Skin of body (tissue), 2 donors: ENCODE results near the gene FLT1. TPM values are rescaled to one million over a fixed set of nuclear protein-coding genes. Genes with fewer than 3 reads are reported as not detected.

Source experiments
- DNase-seq: peaks from one replicate; lab custom pipeline; 2025; lab: John Stamatoyannopoulos, UW
- total RNA-seq: library from RNA; depleted of rRNA; stranded (reverse); fragments of >200 nt; gene quantifications from one replicate; pipeline ENCODE4 v1.2.3, GENCODE V29; 2014

The FLT1 gene
- total RNA-seq: 22.3 TPM

- peak; percentile 8 for DNase-seq
These were observed at the start of gene FLT1 for GRCh38 chr13:28494778-28495537. TSS of gene FLT1 (minus strand) at chr13:28495128. CDS start at chr13:28494843, 285 bp downstream.

DNA sequence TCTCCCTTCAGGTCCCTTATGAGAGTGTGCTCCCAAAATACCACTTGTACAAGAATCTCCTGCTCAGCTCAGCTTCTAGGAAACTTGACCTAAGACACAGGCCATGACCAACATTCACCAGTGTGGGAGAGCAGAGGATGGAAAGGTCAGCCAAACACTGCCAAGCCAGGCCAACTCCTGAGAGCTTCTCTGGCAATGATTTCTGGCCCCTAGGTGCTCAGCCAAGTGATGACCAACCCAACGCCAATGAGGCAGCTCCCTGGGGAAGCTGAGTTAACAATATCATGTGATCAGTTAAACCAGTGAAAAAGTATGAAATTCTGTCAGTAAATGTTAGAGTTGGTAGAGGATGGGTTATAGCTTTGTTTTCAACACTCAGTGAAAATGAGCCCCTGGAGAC, 49.1 kb upstream of the FLT1 start:
- DNase-seq: no peak

GRCh38 chr13:28542804-28543203, 47.9 kb upstream of the FLT1 start:
- no peak for DNase-seq

- no peak for DNase-seq
These were observed 47.0 kb upstream of the FLT1 start for GRCh38 chr13:28541966-28542365.

- DNase-seq: no peak
These were observed 45.7 kb upstream of the FLT1 start for GRCh38 chr13:28540612-28541011.

GRCh38 chr13:28539625-28540286, 44.8 kb upstream of the FLT1 start:
- DNase-seq: no peak

GRCh38 chr13:28538932-28539331, 44.0 kb upstream of the FLT1 start:
- DNase-seq: no peak

DNA sequence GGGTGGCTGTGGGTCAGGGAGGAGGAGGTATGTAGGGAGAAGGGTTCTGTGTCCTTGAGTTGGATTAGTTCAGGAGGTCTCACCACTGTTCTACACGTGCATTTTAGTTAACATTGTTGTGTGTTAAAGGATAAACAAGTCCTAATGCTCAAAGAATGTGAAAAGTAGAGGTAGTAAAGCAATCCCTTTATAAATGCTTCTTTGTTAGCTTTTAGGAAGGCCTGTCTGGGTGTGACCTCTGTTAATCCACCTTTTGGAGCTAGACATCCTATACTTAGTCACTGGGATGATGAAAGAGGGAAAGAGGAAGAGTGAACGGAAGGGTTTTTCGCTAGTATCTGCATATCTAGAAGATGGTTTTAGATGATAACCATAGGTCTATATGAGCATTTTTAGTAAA, 42.2 kb upstream of the FLT1 start:
- DNase-seq: no peak

DNA sequence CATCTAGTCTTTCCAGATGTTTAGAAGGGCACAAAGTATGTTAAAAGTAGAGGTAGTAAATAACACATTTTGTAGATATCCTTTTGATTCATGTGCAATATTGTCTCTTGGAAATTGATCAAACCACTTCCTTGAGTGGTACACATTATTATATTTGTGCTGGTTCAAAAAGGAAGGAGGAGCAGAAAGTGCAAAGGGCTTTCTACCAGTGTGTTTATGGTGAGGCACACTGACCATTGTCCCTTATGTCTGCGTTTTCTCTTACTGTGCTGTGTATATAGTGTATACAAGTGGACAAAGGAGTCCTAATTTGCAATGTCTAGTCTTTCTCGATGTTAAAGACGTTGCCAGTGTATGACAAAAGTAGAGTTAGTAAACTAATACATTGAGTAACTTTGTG, 41.4 kb upstream of the FLT1 start:
- no peak for DNase-seq

DNA sequence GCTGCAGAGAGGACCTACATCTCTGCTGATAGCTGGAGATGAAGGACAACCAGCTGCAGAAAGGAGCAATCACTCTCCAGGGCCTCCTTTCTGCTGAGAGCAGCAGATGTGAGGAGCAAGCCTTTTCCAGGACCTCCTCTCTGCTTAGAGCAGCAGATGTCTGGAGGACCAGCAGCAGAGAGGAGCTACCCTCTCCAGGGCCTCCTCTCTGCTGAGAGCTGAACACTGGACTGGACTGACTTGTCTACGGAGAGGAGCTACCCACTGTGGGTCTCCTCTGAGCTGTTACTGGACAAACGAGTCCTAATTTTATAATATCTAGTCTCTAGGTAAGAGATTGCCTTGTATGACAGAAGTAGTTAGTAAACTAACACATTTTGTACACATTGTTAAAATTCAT, 40.8 kb upstream of the FLT1 start:
- DNase-seq: no peak

GRCh38 chr13:28534801-28535200, 39.9 kb upstream of the FLT1 start:
- no peak for DNase-seq

GRCh38 chr13:28534210-28534609, 39.3 kb upstream of the FLT1 start:
- no peak for DNase-seq

DNA sequence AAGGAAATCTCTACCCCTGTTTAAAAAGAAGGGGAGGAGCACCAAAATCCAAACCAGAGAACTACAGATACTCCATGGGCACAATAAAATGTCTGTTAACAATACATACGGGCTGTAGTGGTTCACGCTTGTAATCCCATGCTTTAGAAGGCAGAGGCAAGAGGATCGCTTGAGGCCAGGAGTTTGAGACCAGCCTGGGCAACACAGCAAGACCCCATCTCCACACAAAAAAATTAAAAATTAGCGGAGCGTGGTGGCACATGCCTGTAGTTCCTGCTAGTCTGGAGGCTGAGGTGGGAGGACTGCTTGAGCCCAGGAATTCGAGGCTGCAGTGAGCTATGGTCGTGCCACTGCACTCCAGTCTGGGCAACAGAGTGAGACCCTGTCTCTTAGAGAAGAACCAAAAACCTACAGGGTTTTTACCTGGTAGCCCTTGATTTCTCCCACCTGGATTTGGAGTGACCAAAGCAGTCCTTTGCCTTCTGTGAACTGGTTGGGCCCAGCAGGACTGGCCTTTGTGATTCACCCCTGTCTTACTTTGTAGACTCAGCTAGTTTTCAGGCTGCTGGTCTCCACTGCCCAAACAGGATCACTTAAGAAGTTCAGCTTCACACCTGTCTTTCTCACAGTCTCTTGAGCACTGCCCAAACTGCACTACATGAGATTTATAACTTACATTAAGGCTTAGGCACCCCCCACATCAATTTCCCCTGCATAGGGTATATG, 38.7 kb upstream of the FLT1 start:
- DNase-seq: no peak

DNA sequence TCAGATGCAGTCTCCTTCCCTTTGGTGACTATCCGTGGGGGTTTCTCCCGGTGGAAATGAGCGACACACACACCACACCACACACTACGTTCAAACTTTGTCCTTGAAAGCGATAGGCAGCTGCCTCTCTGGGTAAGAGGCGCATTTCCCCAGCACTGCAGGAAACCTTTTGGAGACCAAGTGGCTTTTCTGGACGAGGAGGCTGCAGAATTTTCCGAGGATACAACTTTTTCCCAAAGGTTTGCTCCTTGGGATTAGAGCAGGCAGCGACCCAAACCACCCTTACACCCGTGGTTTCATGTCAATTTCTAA, 38.2 kb upstream of the FLT1 start:
- no peak for DNase-seq

DNA sequence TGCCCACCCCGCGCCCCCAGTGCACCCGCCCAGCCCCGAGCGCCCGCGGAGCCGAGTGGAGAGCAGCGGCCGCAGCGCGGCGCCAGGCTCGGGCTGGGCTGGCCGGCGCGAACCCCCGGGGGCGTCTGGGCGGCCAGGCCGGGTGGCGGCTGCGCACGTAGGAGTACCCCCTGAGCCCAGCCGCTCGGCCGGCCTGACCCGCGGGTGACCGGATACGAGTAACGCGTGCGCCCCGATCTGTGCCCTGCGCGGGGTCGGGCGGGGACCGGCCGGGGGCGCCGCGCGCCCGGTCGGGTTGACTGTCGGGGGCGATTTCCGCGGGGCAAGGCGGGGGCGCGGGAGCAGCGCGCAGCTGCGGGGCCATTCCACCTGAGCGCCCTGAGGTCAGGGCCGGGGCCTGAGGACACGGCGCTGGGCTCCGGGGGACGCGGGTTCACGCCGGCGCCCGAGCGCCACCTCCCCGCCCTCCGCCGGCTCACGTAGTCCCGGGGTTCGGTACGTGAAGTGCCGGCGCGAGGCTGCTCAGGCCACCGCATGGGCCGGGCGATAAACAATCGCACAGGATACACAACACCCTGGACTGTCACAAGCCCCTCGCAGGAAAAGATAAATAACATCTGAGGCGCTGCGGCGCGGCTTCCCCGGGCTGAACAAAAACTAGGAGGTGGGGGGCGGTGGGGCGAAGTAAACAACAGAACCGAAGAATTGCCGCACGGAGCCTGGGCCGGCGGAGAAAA, 37.6 kb upstream of the FLT1 start:
- DNase-seq: no peak

DNA sequence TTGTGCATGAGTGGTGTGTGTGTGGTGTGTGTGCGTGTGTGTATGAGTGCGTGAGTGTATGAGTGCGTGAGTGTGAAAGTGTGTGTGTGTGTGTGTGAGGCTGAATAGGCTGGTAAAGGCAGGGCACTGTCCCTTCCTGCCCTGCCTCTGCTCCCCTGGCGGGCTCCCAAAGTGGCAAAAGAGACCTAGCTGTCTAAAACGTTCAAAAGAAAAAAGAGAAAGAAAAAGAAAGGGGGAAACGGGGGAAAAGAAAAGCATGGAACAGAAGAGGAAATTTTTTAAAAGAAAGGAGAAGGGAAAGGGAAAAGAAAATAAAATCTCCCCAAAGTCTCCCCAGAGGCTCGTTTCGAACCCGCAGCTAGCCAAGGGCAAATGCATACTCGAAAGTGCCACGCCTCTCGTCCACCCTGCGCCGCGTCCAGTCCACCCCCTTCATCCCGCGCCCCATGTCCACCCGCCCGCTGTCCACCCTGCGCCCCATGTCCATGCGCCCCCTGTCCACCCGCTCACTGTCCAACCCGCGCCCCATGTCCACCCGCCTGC, 37.0 kb upstream of the FLT1 start:
- DNase-seq: no peak

- DNase-seq: peak; percentile 68
These were observed 36.3 kb upstream of the FLT1 start for GRCh38 chr13:28531077-28531844.

GRCh38 chr13:28530729-28531076, 35.8 kb upstream of the FLT1 start:
- peak; percentile 26 for DNase-seq

GRCh38 chr13:28529836-28530235, 34.9 kb upstream of the FLT1 start:
- no peak for DNase-seq

GRCh38 chr13:28528848-28529247, 33.9 kb upstream of the FLT1 start:
- no peak for DNase-seq

GRCh38 chr13:28528388-28528787, 33.5 kb upstream of the FLT1 start:
- DNase-seq: no peak
